PFSK-1 (cell line): Measurements from ENCODE around the gene NDFIP1.

Experiments
- POLR2AphosphoS5 ChIP-seq: IDR thresholded peaks from 2 replicates; pipeline ENCODE4 v1.6.1; 2012; ENCODE audit warnings: low read depth, mild to moderate bottlenecking, control low read depth, low read length, moderate library complexity
- REST ChIP-seq, 2 experiments: IDR thresholded peaks; 2 replicates each; pipeline versions ENCODE4 v1.6.1 to v1.8.0; 2011 to 2012; ENCODE audit warnings: low read depth in 2 of 2, low read length in 2 of 2, control low read depth in 1 of 2, inconsistent platforms in 1 of 2, mild to moderate bottlenecking in 1 of 2, moderate library complexity in 1 of 2; ENCODE audit not compliant: insufficient read depth in 1 of 2
- SIN3A ChIP-seq: IDR thresholded peaks from 2 replicates; pipeline ENCODE4 v1.6.1; 2012; ENCODE audit warnings: mild to moderate bottlenecking, low read length, moderate library complexity, borderline replicate concordance; ENCODE audit not compliant: insufficient read depth
- TAF1 ChIP-seq: IDR thresholded peaks from 2 replicates; pipeline ENCODE4 v1.6.1; 2012; ENCODE audit warnings: low read length, control low read depth, borderline replicate concordance; ENCODE audit not compliant: insufficient read depth

GRCh38 chr5:142117579-142118151 is 9.1 kb downstream of the NDFIP1 start:
- TF ChIP-seq REST (IDR thresholded peaks at IDR 0.05; ENCODE audit: insufficient read depth in 1 of 2, low read depth in 2 of 2, low read length in 2 of 2): no peak
- no peak for TF ChIP-seq POLR2AphosphoS5
- no peak for TF ChIP-seq SIN3A
- no peak for TF ChIP-seq TAF1
